Glomerular visceral epithelial cell (primary cell): ENCODE measurements around the gene ADD1.

Source experiments
- DNase-seq: peaks from one replicate; pipeline ENCODE4 v3.0.0-alpha.2; 2016; ENCODE audit errors: extremely low spot score

Gene ADD1

GRCh38 chr4:2843263-2843940 lies at the start of gene ADD1:
ADD1 (plus strand) TSS chr4:2843844; CDS start chr4:2875916, 32,072 bp downstream.
- peak; percentile 94 for DNase-seq

- peak; percentile 81 for DNase-seq
Observed at GRCh38 chr4:2794486-2795299, 49.0 kb upstream of the ADD1 start.

- no peak for DNase-seq
Observed at GRCh38 chr4:2795300-2795892, 48.2 kb upstream of the ADD1 start.

- peak; percentile 96 for DNase-seq
Observed at GRCh38 chr4:2795893-2796848, 47.5 kb upstream of the ADD1 start.

- no peak for DNase-seq
Observed at GRCh38 chr4:2796849-2797544, 46.6 kb upstream of the ADD1 start.

- no peak for DNase-seq
Observed at GRCh38 chr4:2797545-2798305, 45.9 kb upstream of the ADD1 start.

- no peak for DNase-seq
Observed at GRCh38 chr4:2798399-2799223, 45.0 kb upstream of the ADD1 start.

- DNase-seq: no peak
Observed at GRCh38 chr4:2799224-2799911, 44.3 kb upstream of the ADD1 start.

- DNase-seq: no peak
Observed at GRCh38 chr4:2799971-2800690, 43.5 kb upstream of the ADD1 start.

GRCh38 chr4:2800691-2801596 lies 42.7 kb upstream of the ADD1 start:
- peak; percentile 38 for DNase-seq

GRCh38 chr4:2802618-2803531 lies 40.8 kb upstream of the ADD1 start:
- no peak for DNase-seq

GRCh38 chr4:2803624-2804448 lies 39.8 kb upstream of the ADD1 start:
- DNase-seq: no peak

GRCh38 chr4:2804449-2804972 lies 39.1 kb upstream of the ADD1 start:
- DNase-seq: no peak

- DNase-seq: no peak
Observed at GRCh38 chr4:2804973-2805501, 38.6 kb upstream of the ADD1 start.
